ENCODE results near the gene PRKAG2. TPM values are rescaled to one million over a fixed set of nuclear protein-coding genes. Genes with fewer than 3 reads are reported as not detected.

PRKAG2 gene
- total and polyA plus RNA-seq, 2 of the 13 experiments (the other 11 are each of a cell fraction or from before 2014, with no cell fraction given) = 0.90 to 1.3 TPM

GRCh38 chr7:151809864-151810170 lies 67.1 kb downstream of the PRKAG2 start (continued):
- no peak for TF ChIP-seq KIAA2018 (CRISPR knock-in tag; IDR thresholded peaks at IDR 0.05; ENCODE audit: borderline replicate concordance)

GRCh38 chr7:151809146-151809863 lies 67.6 kb downstream of the PRKAG2 start:
- Histone ChIP-seq H3K36me3 (replicated peaks in 1 of 2; ENCODE audit: control insufficient read depth in 1 of 2, insufficient read depth in 2 of 2, low read length in 2 of 2) (no peaks in the 10 kb centered on the region), H3K4me1 (ENCODE audit: insufficient read depth, low read length) (peaks cover 15% of the 10 kb centered on the region), H3K9me3 (ENCODE audit: low read length) (no peaks in the 10 kb centered on the region), H3K9ac (ENCODE audit: insufficient read depth, low read depth, low read length) (no peak overlapping the region), H3K4me2 (ENCODE audit: low read depth, low read length) (no peak overlapping the region), H3K27ac (ENCODE audit: extremely low read length, insufficient read depth, low read length) (no peak overlapping the region), H3K27me3 (ENCODE audit: control insufficient read depth in 1 of 2, insufficient read depth in 2 of 2, low read length in 2 of 2) (peaks cover 0 to 25% of the 10 kb centered on the region in 2 experiments; a peak in 3 of 5 replicates), H4K20me1 (ENCODE audit: insufficient read depth, low read length) (no peaks in the 10 kb centered on the region), H3K4me3 (replicated peaks in 1 of 3; ENCODE audit: insufficient read depth in 1 of 3, low read depth in 2 of 3, low read length in 3 of 3) (no peak overlapping the region), H2AFZ (ENCODE audit: low read length) (no peak overlapping the region), H3K79me2 (ENCODE audit: insufficient read depth, low read length) (no peaks in the 10 kb centered on the region)
- BruUV-seq (replicated peaks) = no TSS peak
- in situ Hi-C loops (cut with HindIII; ENCODE audit: extremely low pct_ligation_motif_present, low pct_unique_long_range_greater_than_20kb) (no loop called here), intact Hi-C loops (cut with micrococcal nuclease; ENCODE audit: unreplicated experiment) (no loop called here)
- ChIA-PET CTCF (ENCODE audit: low intra/inter-chr PET ratio, low total read pairs) (no interaction called here), POLR2A (no interaction called here)
- DNase-seq (ENCODE audit: low spot score) = no peak
- 59% methylated on average over 11 of the region's 22 CpGs for whole genome bisulfite sequencing (ENCODE audit: low lambda C conversion rate)
- ATAC-seq = no peak
- FAIRE-seq = no peak
- no peak for TF ChIP-seq ZNF143 (CRISPR knock-in tag; IDR thresholded peaks at IDR 0.05)
- no peak for TF ChIP-seq MEF2D (CRISPR knock-in tag; IDR thresholded peaks at IDR 0.05)
- no peak for TF ChIP-seq PHF21A (CRISPR knock-in tag; IDR thresholded peaks at IDR 0.05)
- no peak for TF ChIP-seq IKZF4 (CRISPR knock-in tag; IDR thresholded peaks at IDR 0.05; ENCODE audit: borderline replicate concordance, low read depth, not compliant biosample characterization)
- no peak for TF ChIP-seq ZNF121 (CRISPR knock-in tag; IDR thresholded peaks at IDR 0.05)
- no peak for TF ChIP-seq MZF1 (CRISPR knock-in tag; IDR thresholded peaks at IDR 0.05; ENCODE audit: borderline replicate concordance)
- TF ChIP-seq TBP (CRISPR knock-in tag; IDR thresholded peaks at IDR 0.05) = no peak
- TF ChIP-seq ZC3H13 (CRISPR knock-in tag; IDR thresholded peaks at IDR 0.05) = no peak
- no peak for TF ChIP-seq ZNF740 (CRISPR knock-in tag; IDR thresholded peaks at IDR 0.05)
- TF ChIP-seq ATAD3A (CRISPR knock-in tag; IDR thresholded peaks at IDR 0.05) = no peak
- TF ChIP-seq SIN3B (IDR thresholded peaks at IDR 0.05; ENCODE audit: low read length) = no peak
- TF ChIP-seq PCBP1 (IDR thresholded peaks at IDR 0.05; ENCODE audit: borderline replicate concordance, low read depth, low read length) = no peak
- TF ChIP-seq MTA3 (CRISPR knock-in tag; IDR thresholded peaks at IDR 0.05) = no peak
